LNCAP (cell line): ENCODE data around the gene NR5A2.

Experiments
- CTCF ChIP-seq: fragments of 450-650 bp; IDR thresholded peaks from 2 replicates; pipeline ENCODE4 v1.5.1; 2017; ENCODE audit warnings: mild to moderate bottlenecking

The NR5A2 gene

DNA sequence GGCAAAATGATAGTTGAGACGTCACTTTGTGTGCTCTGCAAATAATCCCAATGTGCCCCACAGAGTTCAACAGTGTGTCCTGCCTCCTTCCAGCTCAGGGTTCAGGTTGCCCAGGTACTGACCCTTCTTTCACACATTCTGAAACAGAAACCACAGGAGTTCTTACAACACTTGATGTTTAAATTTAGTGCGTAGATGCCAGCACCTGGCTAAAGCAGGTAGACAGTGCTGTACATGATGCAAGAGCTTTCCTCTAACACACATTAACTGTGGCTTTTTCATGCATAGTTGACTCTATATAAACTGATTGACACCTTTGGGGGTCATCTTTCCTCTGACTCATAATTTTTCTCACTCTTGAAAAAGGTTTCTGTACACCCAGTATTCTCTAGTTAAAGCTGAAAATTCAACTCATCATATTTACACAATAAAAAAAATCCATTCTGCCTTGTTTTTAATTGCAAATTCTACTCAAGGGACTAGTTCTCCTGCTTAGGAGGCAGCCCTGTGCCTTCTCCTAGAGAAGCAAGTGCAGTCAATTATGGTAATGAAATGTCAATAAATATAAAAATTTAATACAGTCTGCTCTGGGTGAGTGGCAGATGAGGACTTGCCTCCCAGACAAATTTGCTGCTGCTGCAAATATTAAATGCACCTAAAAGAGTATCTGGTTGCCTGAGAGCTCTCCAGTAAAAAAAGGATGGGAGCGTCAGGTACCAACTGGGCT, 91.4 kb downstream of the NR5A2 start:
- no peak for TF ChIP-seq CTCF

DNA sequence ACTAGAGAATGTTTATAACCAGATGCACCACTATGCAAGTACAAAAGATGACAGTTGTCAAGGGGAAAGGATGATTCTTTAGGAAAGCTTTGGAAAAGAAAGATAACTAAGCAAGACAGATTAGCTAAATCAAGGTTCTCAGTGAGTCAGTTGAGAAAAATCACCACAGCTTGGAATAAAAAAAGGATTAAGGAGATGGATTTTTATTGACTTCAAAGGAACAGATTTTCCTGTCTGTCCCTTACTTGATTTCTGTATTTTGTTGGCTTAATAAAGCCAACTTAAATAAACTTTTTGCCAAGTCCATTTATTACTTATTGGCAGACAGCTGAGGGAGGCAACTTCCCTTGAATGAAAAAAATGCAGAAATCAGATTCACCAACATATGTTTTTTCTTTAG, 93.9 kb downstream of the NR5A2 start:
- no peak for TF ChIP-seq CTCF

- no peak for TF ChIP-seq CTCF
Observed at GRCh38 chr1:200124309-200124708, 96.8 kb downstream of the NR5A2 start.

DNA sequence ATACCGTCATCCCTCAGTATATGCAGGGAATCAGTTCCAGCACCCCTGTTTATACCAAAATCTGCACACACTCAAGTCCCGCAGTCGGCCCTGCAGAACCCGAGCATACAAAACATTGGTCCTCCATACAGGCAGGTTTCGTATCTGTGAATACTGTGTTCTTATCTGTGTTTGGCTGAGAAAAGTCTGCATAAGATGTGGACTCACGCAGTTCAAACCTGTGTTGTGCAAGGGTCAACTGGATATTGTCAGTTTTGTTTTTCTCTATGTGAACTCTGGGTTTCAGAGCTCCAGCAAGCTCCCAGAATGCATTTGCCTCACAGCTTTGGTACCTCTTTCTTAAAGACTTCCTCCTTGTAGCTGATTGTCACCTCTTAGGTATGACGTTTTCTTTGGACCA, 100.6 kb downstream of the NR5A2 start:
- no peak for TF ChIP-seq CTCF

DNA sequence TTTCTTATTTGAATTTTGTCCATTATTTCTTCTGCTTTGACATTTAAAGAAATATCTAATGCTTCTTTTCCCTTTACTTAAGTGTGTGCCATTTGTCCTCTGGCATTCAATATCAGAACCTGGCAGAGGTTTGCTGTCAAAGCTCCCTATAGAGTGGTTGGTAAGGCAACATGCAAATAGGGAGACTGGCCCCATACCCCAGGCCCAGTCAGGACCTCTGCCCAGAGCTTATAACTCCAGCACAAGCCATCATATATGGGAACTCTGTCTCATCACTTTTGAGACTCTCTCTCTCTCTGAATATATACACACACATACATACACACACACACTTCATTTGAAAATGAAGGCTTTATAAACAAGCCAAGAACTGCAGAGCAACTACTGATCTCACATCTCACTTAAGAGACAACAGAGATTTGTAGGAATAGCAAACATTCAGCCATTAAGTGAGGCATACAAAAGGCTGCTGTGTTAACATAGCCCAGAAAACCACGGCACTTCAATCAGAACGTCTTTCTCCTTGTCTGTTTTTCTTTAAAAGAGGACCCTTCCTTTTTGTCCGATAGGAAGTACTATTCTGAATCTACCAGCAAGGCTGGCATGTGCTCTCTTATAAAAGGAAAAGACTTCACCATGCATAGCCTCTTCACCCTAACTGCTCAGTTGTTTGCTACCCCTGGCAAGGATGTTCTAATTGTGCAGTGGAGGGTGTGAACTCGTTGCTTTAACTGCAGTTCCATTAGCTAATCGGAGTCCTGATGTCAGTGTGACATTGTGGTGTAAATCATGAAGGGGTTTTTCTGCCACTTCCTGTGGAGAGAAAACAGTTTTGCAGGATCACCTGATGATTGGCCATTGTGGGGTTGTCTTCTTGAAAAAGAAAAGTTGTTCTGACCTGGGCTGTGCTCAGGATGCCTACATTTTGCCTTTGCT, 101.7 kb downstream of the NR5A2 start:
- TF ChIP-seq CTCF: no peak

GRCh38 chr1:200130552-200130951, 103.0 kb downstream of the NR5A2 start:
- no peak for TF ChIP-seq CTCF

- TF ChIP-seq CTCF: no peak; the same call in 1 of the 2 replicates
Observed at GRCh38 chr1:200131551-200132125, 104.1 kb downstream of the NR5A2 start.
